Prostate gland (tissue), 2 donors: ENCODE data around the gene DNAJC5G. TPM values are rescaled to one million over a fixed set of nuclear protein-coding genes. Genes with fewer than 3 reads are reported as not detected.
"Not testable (repeated sequence)": the region's sequence is repeated elsewhere in the genome, so short reads cannot be mapped to it uniquely, and the experiment has no call there.

Experiments used
- DNase-seq: peaks from one replicate; pipeline ENCODE4 v3.0.0-alpha.2; 2019; ENCODE audit warnings: low spot score
- H3K27ac ChIP-seq, 2 donors: fragments of 200-600 bp; sonication (generic); 2 replicates each; pipeline ENCODE4 v1.5.1; 2017 to 2019
- H3K27me3 ChIP-seq: fragments of 200-600 bp; sonication (generic); replicated peaks from 2 replicates; pipeline ENCODE4 v1.5.1; 2019; ENCODE audit not compliant: insufficient read depth
- H3K36me3 ChIP-seq, 2 donors: fragments of 200-600 bp; sonication (generic); 1 replicate in 1 of 2; 2 replicates in 1 of 2; pipeline versions ENCODE4 v1.5.1 to v1.8.1; 2017 to 2019
- H3K4me1 ChIP-seq: fragments of 200-600 bp; sonication (generic); replicated peaks from 2 replicates; pipeline ENCODE4 v1.5.1; 2019
- H3K4me3 ChIP-seq, 2 donors: fragments of 200-600 bp; sonication (generic); 2 replicates each; pipeline ENCODE4 v1.5.1; 2017 to 2019
- H3K9me3 ChIP-seq: fragments of 200-600 bp; sonication (generic); 2 replicates; pipeline ENCODE4 v1.5.1; 2017
- CTCF ChIP-seq, 4 experiments: fragments of 200-600 bp in 2 of 4; fragments of 450-650 bp in 2 of 4; sonication (generic) in 2 of 4; IDR thresholded peaks; 1 replicate in 3 of 4; 2 replicates in 1 of 4; pipeline ENCODE4 v1.5.1; 2016 to 2019; ENCODE audit warnings: antibody characterized with exemption in 4 of 4, mild to moderate bottlenecking in 2 of 4, moderate library complexity in 2 of 4
- POLR2A ChIP-seq: fragments of 450-650 bp; IDR thresholded peaks from one replicate; pipeline ENCODE4 v1.6.1; 2016; ENCODE audit warnings: antibody characterized with exemption, mild to moderate bottlenecking
- POLR2AphosphoS5 ChIP-seq: sonication (generic); formaldehyde crosslinking; IDR thresholded peaks from one replicate; pipeline ENCODE4 v1.6.1; 2017; ENCODE audit warnings: antibody characterized with exemption
- WGBS: methylation state at CpG from one replicate; pipeline ENCODE4 v1.1.5; 2018; 5-methylcytosine and 5-hydroxymethylcytosine counted together
- intact Hi-C: fragments of 100-400 bp; cut with DNase I; formaldehyde crosslinking; loops from one replicate; pipeline ENCODE4 v1.14.2; 2022
- total RNA-seq, 2 donors: library from RNA; depleted of rRNA; stranded (reverse); fragments of >200 nt; gene quantifications; one replicate each; pipeline ENCODE4 v1.1.0, GENCODE V29; 2016

Gene DNAJC5G
- total RNA-seq, 2 donors from 2014 or later: 16.1 TPM; not detected in 1

GRCh38 chr2:27294928-27295327, 19.7 kb downstream of the DNAJC5G start:
- H3K27me3 ChIP-seq: no peaks in the 10 kb centered on the region
- intact Hi-C loops: no loop called here

GRCh38 chr2:27296481-27296880, 21.2 kb downstream of the DNAJC5G start:
- no peak overlapping the region for H3K27ac ChIP-seq
- intact Hi-C loops: no loop called here
- H3K27me3 ChIP-seq: no peaks in the 10 kb centered on the region
- no peaks in the 10 kb centered on the region for H3K9me3 ChIP-seq
- no peak for DNase-seq
- TF ChIP-seq CTCF (IDR thresholded peaks at IDR 0.05): no peak
- TF ChIP-seq POLR2A: no peak
- no peak for TF ChIP-seq POLR2AphosphoS5
- H3K4me3 ChIP-seq: no peak overlapping the region
- WGBS: 65% methylated on average over 4 of the region's 4 CpGs
- no peaks in the 10 kb centered on the region for H3K4me1 ChIP-seq
- H3K36me3 ChIP-seq: no peaks in the 10 kb centered on the region

More at GRCh38 chr2:27294928-27295327, 19.7 kb downstream of the DNAJC5G start:
- Histone ChIP-seq H3K4me3 (no peak overlapping the region), H3K36me3 (no peaks in the 10 kb centered on the region), H3K9me3 (no peaks in the 10 kb centered on the region), H3K27ac (no peak overlapping the region), H3K4me1 (no peaks in the 10 kb centered on the region)
- 92% methylated on average over 8 of the region's 8 CpGs for WGBS
- no peak for TF ChIP-seq POLR2AphosphoS5
- no peak for TF ChIP-seq CTCF (IDR thresholded peaks at IDR 0.05)
- TF ChIP-seq POLR2A: no peak
- DNase-seq: no peak

- Histone ChIP-seq H3K27ac (no peak overlapping the region), H3K27me3 (no peaks in the 10 kb centered on the region), H3K4me3 (no peak overlapping the region), H3K36me3 (no peaks in the 10 kb centered on the region), H3K4me1 (no peaks in the 10 kb centered on the region), H3K9me3 (no peaks in the 10 kb centered on the region)
- TF ChIP-seq POLR2AphosphoS5 (no peak), POLR2A (no peak), CTCF (IDR thresholded peaks at IDR 0.05) (no peak)
- DNase-seq: no peak
- 92% methylated on average over 3 of the region's 3 CpGs for WGBS
- intact Hi-C loops: no loop called here
Measured at GRCh38 chr2:27297195-27297594, 22.0 kb downstream of the DNAJC5G start.

- Histone ChIP-seq H3K4me1 (no peaks in the 10 kb centered on the region), H3K36me3 (no peaks in the 10 kb centered on the region), H3K27ac (no peak overlapping the region), H3K4me3 (no peak overlapping the region), H3K9me3 (no peaks in the 10 kb centered on the region), H3K27me3 (no peaks in the 10 kb centered on the region)
- WGBS: 60% methylated on average over 18 of the region's 18 CpGs
- intact Hi-C loops: no loop called here
- no peak for DNase-seq
- TF ChIP-seq POLR2A: no peak
Measured at GRCh38 chr2:27298391-27299080, 23.3 kb downstream of the DNAJC5G start.

- H3K4me3 ChIP-seq, DNase-seq, H3K27me3 ChIP-seq, H3K4me1 ChIP-seq, H3K9me3 ChIP-seq, H3K27ac ChIP-seq, H3K36me3 ChIP-seq, intact Hi-C loops: not testable (repeated sequence)
- WGBS: 63% methylated on average over 4 of the region's 4 CpGs
Measured at GRCh38 chr2:27300606-27301005, 25.4 kb downstream of the DNAJC5G start.
